ENCODE measurements around the gene TAMM41. TPM values are rescaled to one million over a fixed set of nuclear protein-coding genes. Genes with fewer than 3 reads are reported as not detected.

The TAMM41 gene
- total and polyA plus RNA-seq, 9 of the 15 experiments (the other 6 are each of a cell fraction or from before 2014, with no cell fraction given), result 8.6 to 74.6 (median 29.3) TPM

DNA sequence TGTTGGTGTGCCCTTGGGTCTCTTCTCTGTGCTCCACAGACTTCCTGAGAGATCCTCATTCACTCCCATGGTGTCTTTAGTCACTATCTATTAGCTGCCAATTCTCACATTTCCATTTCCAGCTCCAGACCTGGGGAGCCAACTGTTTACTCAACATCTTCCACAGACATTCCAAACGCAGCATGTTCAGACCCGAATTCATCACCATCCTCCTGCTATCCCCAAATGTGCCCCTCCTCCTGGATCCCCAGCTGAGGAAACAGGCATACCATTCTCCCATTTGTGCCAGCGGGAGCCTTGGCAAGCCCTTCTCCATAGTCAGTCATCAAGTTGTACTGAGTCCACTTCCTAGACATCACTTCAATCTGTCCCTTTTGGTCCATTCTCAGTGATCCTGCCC is 67.1 kb downstream of the TAMM41 start:
- Histone ChIP-seq H2AFZ (ENCODE audit: low read depth, low read length) (no peak overlapping the region), H3K27ac (ENCODE audit: extremely low read depth, low read depth, low read length) (no peak overlapping the region), H3K9me3 (replicated peaks; ENCODE audit: control insufficient read depth, insufficient read depth, low read depth, low read length) (no peaks in the 10 kb centered on the region), H3K4me3 (no peak overlapping the region), H3K79me2 (ENCODE audit: control insufficient read depth, insufficient read depth, low read length) (no peaks in the 10 kb centered on the region), H3K36me3 (ENCODE audit: control insufficient read depth, insufficient read depth, low read length) (no peaks in the 10 kb centered on the region), H3K9me1 (ENCODE audit: control insufficient read depth, insufficient read depth, low read length) (no peaks in the 10 kb centered on the region), H3K4me1 (replicated peaks in 1 of 2; ENCODE audit: control insufficient read depth in 2 of 2, insufficient read depth in 2 of 2, low read length in 2 of 2) (no peaks in the 10 kb centered on the region), H3K9ac (ENCODE audit: insufficient read depth in 1 of 2, low read depth in 2 of 2, low read length in 2 of 2) (no peak overlapping the region), H3K4me2 (ENCODE audit: insufficient read depth, low read length) (no peak overlapping the region), H4K20me1 (replicated peaks; ENCODE audit: control insufficient read depth, insufficient read depth, low read length) (no peaks in the 10 kb centered on the region), H3K27me3 (ENCODE audit: control insufficient read depth in 2 of 2, insufficient read depth in 2 of 2, low read length in 2 of 2) (no peaks in the 10 kb centered on the region)
- FAIRE-seq (no peak), ATAC-seq (no peak), DNase-seq (ENCODE audit: extremely low read depth in 1 of 4, low spot score in 3 of 4) (no peak)
- 42% methylated on average over 3 of the region's 3 CpGs for WGBS (ENCODE audit: insufficient coverage, low coverage, missing lambda C conversion rate)
- POLR2A ChIA-PET, result interaction anchor here (0.6 kb wide), 2 partner anchors 14 to 304 kb away, joined by 3 read pairs; no protein-coding TSS in a partner anchor
- TF ChIP-seq, protein P1, sequence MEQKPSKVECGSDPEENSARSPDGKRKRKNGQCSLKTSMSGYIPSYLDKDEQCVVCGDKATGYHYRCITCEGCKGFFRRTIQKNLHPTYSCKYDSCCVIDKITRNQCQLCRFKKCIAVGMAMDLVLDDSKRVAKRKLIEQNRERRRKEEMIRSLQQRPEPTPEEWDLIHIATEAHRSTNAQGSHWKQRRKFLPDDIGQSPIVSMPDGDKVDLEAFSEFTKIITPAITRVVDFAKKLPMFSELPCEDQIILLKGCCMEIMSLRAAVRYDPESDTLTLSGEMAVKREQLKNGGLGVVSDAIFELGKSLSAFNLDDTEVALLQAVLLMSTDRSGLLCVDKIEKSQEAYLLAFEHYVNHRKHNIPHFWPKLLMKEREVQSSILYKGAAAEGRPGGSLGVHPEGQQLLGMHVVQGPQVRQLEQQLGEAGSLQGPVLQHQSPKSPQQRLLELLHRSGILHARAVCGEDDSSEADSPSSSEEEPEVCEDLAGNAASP (IDR thresholded peaks at IDR 0.05), result no peak
- no peak for TF ChIP-seq MCM2 (IDR thresholded peaks at IDR 0.05; ENCODE audit: low read depth)
- TF ChIP-seq EP300 (IDR thresholded peaks at IDR 0.05; ENCODE audit: low read length), result no peak
- no peak for TF ChIP-seq ZNF232 (CRISPR knock-in tag; IDR thresholded peaks at IDR 0.05)
- TF ChIP-seq NR4A1 (CRISPR knock-in tag; IDR thresholded peaks at IDR 0.05), result no peak
- TF ChIP-seq NR4A1 (tag; IDR thresholded peaks at IDR 0.05), result no peak
- TF ChIP-seq LARP7 (IDR thresholded peaks at IDR 0.05), result no peak
- TF ChIP-seq ELF4 (CRISPR knock-in tag; IDR thresholded peaks at IDR 0.05), result no peak
- no peak for TF ChIP-seq KAT2B (IDR thresholded peaks at IDR 0.05; ENCODE audit: low read depth, low read length)
- TF ChIP-seq, protein P2, sequence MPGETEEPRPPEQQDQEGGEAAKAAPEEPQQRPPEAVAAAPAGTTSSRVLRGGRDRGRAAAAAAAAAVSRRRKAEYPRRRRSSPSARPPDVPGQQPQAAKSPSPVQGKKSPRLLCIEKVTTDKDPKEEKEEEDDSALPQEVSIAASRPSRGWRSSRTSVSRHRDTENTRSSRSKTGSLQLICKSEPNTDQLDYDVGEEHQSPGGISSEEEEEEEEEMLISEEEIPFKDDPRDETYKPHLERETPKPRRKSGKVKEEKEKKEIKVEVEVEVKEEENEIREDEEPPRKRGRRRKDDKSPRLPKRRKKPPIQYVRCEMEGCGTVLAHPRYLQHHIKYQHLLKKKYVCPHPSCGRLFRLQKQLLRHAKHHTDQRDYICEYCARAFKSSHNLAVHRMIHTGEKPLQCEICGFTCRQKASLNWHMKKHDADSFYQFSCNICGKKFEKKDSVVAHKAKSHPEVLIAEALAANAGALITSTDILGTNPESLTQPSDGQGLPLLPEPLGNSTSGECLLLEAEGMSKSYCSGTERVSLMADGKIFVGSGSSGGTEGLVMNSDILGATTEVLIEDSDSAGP (CRISPR knock-in tag; IDR thresholded peaks at IDR 0.05), result no peak
- no peak for TF ChIP-seq SP1 (CRISPR knock-in tag; IDR thresholded peaks at IDR 0.05)
- TF ChIP-seq TRIM28 (IDR thresholded peaks at IDR 0.05), result no peak
- TF ChIP-seq, protein P3, sequence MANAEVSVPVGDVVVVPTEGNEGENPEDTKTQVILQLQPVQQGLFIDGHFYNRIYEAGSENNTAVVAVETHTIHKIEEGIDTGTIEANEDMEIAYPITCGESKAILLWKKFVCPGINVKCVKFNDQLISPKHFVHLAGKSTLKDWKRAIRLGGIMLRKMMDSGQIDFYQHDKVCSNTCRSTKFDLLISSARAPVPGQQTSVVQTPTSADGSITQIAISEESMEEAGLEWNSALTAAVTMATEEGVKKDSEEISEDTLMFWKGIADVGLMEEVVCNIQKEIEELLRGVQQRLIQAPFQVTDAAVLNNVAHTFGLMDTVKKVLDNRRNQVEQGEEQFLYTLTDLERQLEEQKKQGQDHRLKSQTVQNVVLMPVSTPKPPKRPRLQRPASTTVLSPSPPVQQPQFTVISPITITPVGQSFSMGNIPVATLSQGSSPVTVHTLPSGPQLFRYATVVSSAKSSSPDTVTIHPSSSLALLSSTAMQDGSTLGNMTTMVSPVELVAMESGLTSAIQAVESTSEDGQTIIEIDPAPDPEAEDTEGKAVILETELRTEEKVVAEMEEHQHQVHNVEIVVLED (CRISPR knock-in tag; IDR thresholded peaks at IDR 0.05), result no peak
- no peak for TF ChIP-seq ZNF239 (CRISPR knock-in tag; IDR thresholded peaks at IDR 0.05)
- TF ChIP-seq, protein P4, sequence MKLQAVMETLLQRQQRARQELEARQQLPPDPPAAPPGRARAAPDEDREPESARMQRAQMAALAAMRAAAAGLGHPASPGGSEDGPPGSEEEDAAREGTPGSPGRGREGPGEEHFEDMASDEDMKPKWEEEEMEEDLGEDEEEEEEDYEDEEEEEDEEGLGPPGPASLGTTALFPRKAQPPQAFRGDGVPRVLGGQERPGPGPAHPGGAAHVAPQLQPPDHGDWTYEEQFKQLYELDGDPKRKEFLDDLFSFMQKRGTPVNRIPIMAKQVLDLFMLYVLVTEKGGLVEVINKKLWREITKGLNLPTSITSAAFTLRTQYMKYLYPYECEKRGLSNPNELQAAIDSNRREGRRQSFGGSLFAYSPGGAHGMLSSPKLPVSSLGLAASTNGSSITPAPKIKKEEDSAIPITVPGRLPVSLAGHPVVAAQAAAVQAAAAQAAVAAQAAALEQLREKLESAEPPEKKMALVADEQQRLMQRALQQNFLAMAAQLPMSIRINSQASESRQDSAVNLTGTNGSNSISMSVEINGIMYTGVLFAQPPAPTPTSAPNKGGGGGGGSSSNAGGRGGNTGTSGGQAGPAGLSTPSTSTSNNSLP (IDR thresholded peaks at IDR 0.05; ENCODE audit: borderline replicate concordance, low read depth, low read length), result no peak
- CTCF ChIA-PET (ENCODE audit: low intra/inter-chr PET ratio), result interaction anchor here (0.6 kb wide), 2 partner anchors 8 to 24 kb away, joined by 3 to 4 read pairs; no protein-coding TSS in a partner anchor
- in situ Hi-C loops (cut with MboI), result no loop called here
- BruUV-seq (replicated peaks), result no TSS peak
- intact Hi-C loops (cut with micrococcal nuclease), result no loop called here

All from K562 (cell line).